Measurements from ENCODE around the gene SCAMP1. TPM values are rescaled to one million over a fixed set of nuclear protein-coding genes. Genes with fewer than 3 reads are reported as not detected.
"Not testable (repeated sequence)": the region's sequence is repeated elsewhere in the genome, so short reads cannot be mapped to it uniquely, and the experiment has no call there.

The SCAMP1 gene
- total RNA-seq, 2 donors from 2014 or later, result 21.0 to 39.3 TPM

DNA sequence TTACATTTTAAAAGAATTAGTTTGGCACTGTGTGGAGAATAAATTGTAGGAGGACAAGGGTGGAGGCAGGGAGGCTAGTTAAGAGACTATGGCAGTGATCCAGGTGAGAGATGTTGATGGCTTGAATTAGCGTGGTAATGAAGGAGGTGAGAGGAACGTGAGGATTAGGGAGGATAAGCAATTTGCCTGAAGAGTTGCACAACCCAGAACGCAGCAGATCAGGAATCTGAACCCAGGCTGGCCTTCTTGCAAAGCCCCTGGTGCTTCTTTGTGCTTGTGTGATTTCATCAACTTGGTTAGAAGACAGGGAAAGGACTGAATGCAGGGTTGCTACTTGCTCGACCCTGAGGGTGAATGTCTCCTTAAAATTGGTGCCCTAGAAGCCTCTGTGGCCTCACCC, 6.9 kb upstream of the SCAMP1 start:
- H3K27me3 ChIP-seq, result no peaks in the 10 kb centered on the region
- DNase-seq (ENCODE audit: low spot score), result no peak
- H3K4me3 ChIP-seq, result no peak overlapping the region
- TF ChIP-seq, protein P1, sequence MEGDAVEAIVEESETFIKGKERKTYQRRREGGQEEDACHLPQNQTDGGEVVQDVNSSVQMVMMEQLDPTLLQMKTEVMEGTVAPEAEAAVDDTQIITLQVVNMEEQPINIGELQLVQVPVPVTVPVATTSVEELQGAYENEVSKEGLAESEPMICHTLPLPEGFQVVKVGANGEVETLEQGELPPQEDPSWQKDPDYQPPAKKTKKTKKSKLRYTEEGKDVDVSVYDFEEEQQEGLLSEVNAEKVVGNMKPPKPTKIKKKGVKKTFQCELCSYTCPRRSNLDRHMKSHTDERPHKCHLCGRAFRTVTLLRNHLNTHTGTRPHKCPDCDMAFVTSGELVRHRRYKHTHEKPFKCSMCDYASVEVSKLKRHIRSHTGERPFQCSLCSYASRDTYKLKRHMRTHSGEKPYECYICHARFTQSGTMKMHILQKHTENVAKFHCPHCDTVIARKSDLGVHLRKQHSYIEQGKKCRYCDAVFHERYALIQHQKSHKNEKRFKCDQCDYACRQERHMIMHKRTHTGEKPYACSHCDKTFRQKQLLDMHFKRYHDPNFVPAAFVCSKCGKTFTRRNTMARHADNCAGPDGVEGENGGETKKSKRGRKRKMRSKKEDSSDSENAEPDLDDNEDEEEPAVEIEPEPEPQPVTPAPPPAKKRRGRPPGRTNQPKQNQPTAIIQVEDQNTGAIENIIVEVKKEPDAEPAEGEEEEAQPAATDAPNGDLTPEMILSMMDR (IDR thresholded peaks at IDR 0.05), result no peak
- H3K27ac ChIP-seq, result no peak overlapping the region
- no peaks in the 10 kb centered on the region for H3K9me3 ChIP-seq
- peaks cover 0 to 2% of the 10 kb centered on the region in 2 donors for H3K4me1 ChIP-seq
- H3K36me3 ChIP-seq, result no peaks in the 10 kb centered on the region

DNA sequence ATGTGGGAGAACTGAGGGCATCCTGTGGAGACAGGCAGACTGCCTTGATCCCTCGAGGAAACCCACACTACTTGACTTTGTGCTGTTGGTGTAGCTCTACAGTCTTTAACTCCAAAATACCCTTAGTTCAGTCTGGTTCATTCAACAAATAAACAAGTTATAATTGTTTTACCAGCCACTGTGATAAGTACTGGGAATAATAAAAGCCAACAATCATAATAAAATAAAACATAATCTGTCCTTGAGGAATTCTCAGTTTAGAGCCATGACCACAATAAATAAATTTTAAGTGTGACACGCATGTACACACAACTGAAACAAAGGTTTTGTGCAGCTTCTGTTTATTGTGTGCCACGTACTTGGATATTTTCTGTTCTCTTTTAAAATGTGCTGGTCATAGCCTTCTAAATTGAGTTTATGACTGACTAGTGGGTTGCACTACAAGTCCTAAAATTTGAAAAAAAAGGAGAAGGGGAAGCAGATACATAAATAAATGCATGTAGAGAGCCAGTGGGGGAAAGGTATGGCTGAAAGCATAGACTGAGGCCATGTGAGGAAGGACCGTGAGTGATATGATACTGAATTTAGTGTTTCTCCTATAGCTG, 6.2 kb upstream of the SCAMP1 start:
- H3K27ac ChIP-seq, result no peak overlapping the region
- TF ChIP-seq, protein P1 (IDR thresholded peaks at IDR 0.05), result no peak
- no peaks in the 10 kb centered on the region for H3K36me3 ChIP-seq
- no peaks in the 10 kb centered on the region for H3K27me3 ChIP-seq
- DNase-seq (ENCODE audit: low spot score), result no peak
- peaks cover 0 to 8% of the 10 kb centered on the region in 2 donors for H3K4me1 ChIP-seq
- H3K9me3 ChIP-seq, result no peaks in the 10 kb centered on the region
- no peak overlapping the region for H3K4me3 ChIP-seq

DNA sequence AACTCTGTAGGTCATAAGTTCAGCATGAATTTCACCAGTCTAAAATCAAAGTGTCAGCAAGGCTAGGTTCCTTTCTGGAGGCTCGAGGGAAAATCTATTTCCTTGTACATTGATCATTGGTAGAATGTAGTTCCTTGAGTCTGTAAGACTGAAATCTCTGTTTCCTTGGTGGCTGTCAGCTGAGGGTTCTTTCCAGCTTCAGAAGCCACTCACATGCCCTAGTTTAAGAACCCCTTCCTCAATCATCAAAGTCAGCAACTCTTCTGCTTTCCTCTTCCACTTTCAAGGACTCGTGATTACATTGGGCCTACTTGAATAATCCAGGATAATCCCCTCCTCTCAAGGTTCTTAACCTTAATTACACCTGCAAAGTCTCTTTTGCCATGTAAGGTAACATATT, 4.9 kb upstream of the SCAMP1 start:
- peaks cover 0 to 14% of the 10 kb centered on the region in 2 donors for H3K4me1 ChIP-seq
- no peaks in the 10 kb centered on the region for H3K36me3 ChIP-seq
- TF ChIP-seq, protein P1 (IDR thresholded peaks at IDR 0.05), result no peak
- no peak for DNase-seq (ENCODE audit: low spot score)
- no peak overlapping the region for H3K27ac ChIP-seq
- H3K4me3 ChIP-seq, result no peak overlapping the region
- H3K9me3 ChIP-seq, result no peaks in the 10 kb centered on the region
- H3K27me3 ChIP-seq, result no peaks in the 10 kb centered on the region

DNA sequence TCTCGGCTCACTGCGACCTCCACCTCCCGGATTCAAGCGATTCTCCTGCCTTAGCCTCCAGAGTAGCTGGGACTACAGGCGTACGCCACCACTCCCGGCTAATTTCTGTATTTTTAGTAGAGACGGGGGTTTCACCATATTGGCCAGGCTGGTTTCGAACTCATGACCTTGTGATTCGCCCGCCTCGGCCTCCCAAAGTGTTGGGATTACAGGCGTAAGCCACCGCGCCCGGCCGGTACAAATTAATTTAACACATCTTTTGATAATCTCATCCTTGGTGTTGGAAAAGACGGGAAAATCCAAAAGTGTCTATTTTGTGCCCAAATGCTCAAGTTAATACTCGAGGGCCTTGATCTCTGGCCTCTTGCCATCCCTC, 974 bp upstream of the SCAMP1 start:
- H3K4me1 ChIP-seq, result peaks cover 0 to 25% of the 10 kb centered on the region in 2 donors
- not testable (repeated sequence) for H3K9me3 ChIP-seq; H3K36me3 ChIP-seq; DNase-seq (ENCODE audit: low spot score); H3K27me3 ChIP-seq
- peak overlapping the region; percentile 92 for H3K27ac ChIP-seq
- H3K4me3 ChIP-seq, result peak overlapping the region; percentile 98 to 99

DNA sequence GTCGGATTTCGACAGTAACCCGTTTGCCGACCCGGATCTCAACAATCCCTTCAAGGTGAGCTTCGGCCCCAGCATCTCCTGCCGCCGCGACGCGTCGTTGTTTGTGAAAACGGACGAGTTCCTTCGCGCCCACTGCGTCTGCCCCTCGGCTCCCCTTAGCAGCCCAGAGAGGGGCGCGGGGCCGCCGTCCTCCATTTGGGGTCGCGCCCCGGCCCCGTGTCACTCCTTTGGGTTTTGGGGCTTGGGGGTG, 182 bp downstream of the SCAMP1 start:
- H3K4me3 ChIP-seq, result peak overlapping the region; percentile 98 to 99
- no peak for DNase-seq (ENCODE audit: low spot score)
- peak overlapping the region; percentile 92 for H3K27ac ChIP-seq
- H3K4me1 ChIP-seq, result peaks cover 0 to 25% of the 10 kb centered on the region in 2 donors
- no peaks in the 10 kb centered on the region for H3K27me3 ChIP-seq
- no peaks in the 10 kb centered on the region for H3K9me3 ChIP-seq
- TF ChIP-seq, protein P1 (IDR thresholded peaks at IDR 0.05), result no peak
- H3K36me3 ChIP-seq, result no peaks in the 10 kb centered on the region

DNA sequence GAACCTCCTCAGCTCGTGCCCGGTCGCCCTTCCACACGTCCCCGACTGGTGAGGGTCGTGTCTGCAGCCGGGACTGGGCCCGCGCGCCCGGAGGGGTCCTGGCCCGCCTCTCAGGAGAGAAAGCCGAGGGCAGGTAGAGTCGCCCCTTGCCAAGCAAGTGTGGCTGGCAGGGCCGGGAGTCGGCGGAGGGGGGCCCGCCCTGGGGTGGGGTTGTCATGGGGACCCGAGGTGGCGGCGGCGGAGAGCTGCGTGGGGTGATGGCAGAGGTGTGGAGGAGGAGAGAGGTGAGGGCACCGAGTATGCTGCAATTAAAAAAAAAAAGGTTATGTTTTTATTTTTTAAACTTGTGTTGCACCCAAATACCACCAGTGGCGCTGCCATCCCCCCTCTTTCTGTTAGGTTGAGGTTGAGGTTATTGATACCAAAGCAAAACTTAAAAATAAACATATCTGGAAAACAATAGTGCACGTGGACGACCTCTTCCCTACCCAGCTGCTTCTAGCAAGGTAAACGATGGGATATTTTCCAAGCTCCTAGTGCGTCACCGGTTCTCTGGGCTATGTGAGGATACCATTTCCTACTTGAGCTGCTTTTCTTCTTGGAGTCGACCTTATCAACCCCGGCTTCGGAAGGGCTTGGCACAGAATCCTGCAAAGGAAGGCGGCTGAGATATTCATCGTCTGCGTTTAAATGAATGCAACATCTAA, 660 bp downstream of the SCAMP1 start:
- Histone ChIP-seq H3K27ac (peak overlapping the region; percentile 92), H3K36me3 (no peaks in the 10 kb centered on the region), H3K4me3 (peak overlapping the region; percentile 98 to 99), H3K4me1 (peaks cover 0 to 25% of the 10 kb centered on the region in 2 donors), H3K9me3 (no peaks in the 10 kb centered on the region), H3K27me3 (no peaks in the 10 kb centered on the region)
- DNase-seq (ENCODE audit: low spot score), result peak; percentile 63
- TF ChIP-seq, protein P1 (IDR thresholded peaks at IDR 0.05), result peak in 1 of 2 donors; percentile 27

All from right atrium auricular region (tissue), 2 donors.